Cortex of kidney (tissue), 1 donor: ENCODE data around the gene TACR1.

ENCODE experiments used
- DNase-seq: peaks from one replicate; lab custom pipeline; 2025; lab: John Stamatoyannopoulos, UW

TACR1 gene

GRCh38 chr2:75018162-75018561, 181.2 kb downstream of the TACR1 start:
- no peak for DNase-seq

- no peak for DNase-seq
Observed at GRCh38 chr2:75012080-75012479, 187.2 kb downstream of the TACR1 start.

GRCh38 chr2:75010571-75010970, 188.7 kb downstream of the TACR1 start:
- DNase-seq: no peak

- no peak for DNase-seq
Observed at GRCh38 chr2:75007819-75008218, 191.5 kb downstream of the TACR1 start.

- no peak for DNase-seq
Observed at GRCh38 chr2:75007061-75007460, 192.3 kb downstream of the TACR1 start.

- no peak for DNase-seq
Observed at GRCh38 chr2:75006041-75006440, 193.3 kb downstream of the TACR1 start.

GRCh38 chr2:75003773-75004172, 195.5 kb downstream of the TACR1 start:
- DNase-seq: no peak

- no peak for DNase-seq
Observed at GRCh38 chr2:75003276-75003675, 196.0 kb downstream of the TACR1 start.

- no peak for DNase-seq
Observed at GRCh38 chr2:75002007-75002406, 197.3 kb downstream of the TACR1 start.

- no peak for DNase-seq
Observed at GRCh38 chr2:74999468-74999867, 199.9 kb downstream of the TACR1 start.
